OCI-LY3 (cell line): ENCODE results near the gene DRC3.

ENCODE experiments used
- CTCF ChIP-seq: fragments of 200-600, 300-600 bp; sonication (generic); IDR thresholded peaks from 2 replicates; pipeline ENCODE4 v1.5.1; 2014; ENCODE audit warnings: antibody characterized with exemption, low read length, low read depth
- EZH2phosphoT487 ChIP-seq: fragments of 200-600 bp; shearing (Covaris generic); IDR thresholded peaks from 2 replicates; pipeline ENCODE4 v1.6.1; 2018; ENCODE audit warnings: antibody characterized with exemption, mixed run types, low read depth

- TF ChIP-seq CTCF (no peak), EZH2phosphoT487 (no peak)
Measured at GRCh38 chr17:18035704-18036103, 63.0 kb downstream of the DRC3 start.
